IPS-18a (cell line): ENCODE data around the gene MEX3D.
"Not testable (repeated sequence)": the region's sequence is repeated elsewhere in the genome, so short reads cannot be mapped to it uniquely, and the experiment has no call there.

Experiments used
- H3K27ac ChIP-seq: one replicate; pipeline ENCODE4 v1.5.1; 2013; ENCODE audit warnings: low read length
- H3K27me3 ChIP-seq: one replicate; pipeline ENCODE4 v1.6.1; 2013; ENCODE audit warnings: mild to moderate bottlenecking, low read length; ENCODE audit not compliant: control insufficient read depth, insufficient read depth
- H3K36me3 ChIP-seq: one replicate; pipeline ENCODE4 v1.6.1; 2013; ENCODE audit warnings: low read depth, low read length; ENCODE audit not compliant: control insufficient read depth
- H3K4me1 ChIP-seq: one replicate; pipeline ENCODE4 v1.6.1; 2013; ENCODE audit warnings: low read depth, low read length; ENCODE audit not compliant: control insufficient read depth
- H3K4me3 ChIP-seq: one replicate; pipeline ENCODE4 v1.5.1; 2013; ENCODE audit warnings: low read length
- H3K9ac ChIP-seq: one replicate; pipeline ENCODE4 v1.6.1; 2013; ENCODE audit warnings: mild to moderate bottlenecking, low read length, moderate library complexity
- H3K9me3 ChIP-seq: one replicate; pipeline ENCODE4 v1.6.1; 2013; ENCODE audit warnings: low read depth, low read length; ENCODE audit not compliant: control insufficient read depth

The MEX3D gene

GRCh38 chr19:1521636-1522035 lies 46.5 kb downstream of the MEX3D start:
- Histone ChIP-seq H3K27me3 (peaks cover 46% of the 10 kb centered on the region), H3K9me3 (no peaks in the 10 kb centered on the region), H3K36me3 (no peaks in the 10 kb centered on the region), H3K9ac (no peak overlapping the region), H3K4me3 (no peak overlapping the region), H3K27ac (no peak overlapping the region), H3K4me1 (no peaks in the 10 kb centered on the region)

- Histone ChIP-seq H3K27ac (no peak overlapping the region), H3K4me1 (no peaks in the 10 kb centered on the region), H3K36me3 (no peaks in the 10 kb centered on the region), H3K9me3 (no peaks in the 10 kb centered on the region), H3K9ac (no peak overlapping the region), H3K27me3 (peaks cover 34% of the 10 kb centered on the region), H3K4me3 (no peak overlapping the region)
Measured at GRCh38 chr19:1520203-1520780, 47.8 kb downstream of the MEX3D start.

GRCh38 chr19:1519802-1520201 lies 48.3 kb downstream of the MEX3D start:
- not testable (repeated sequence) for H3K9me3 ChIP-seq, H3K36me3 ChIP-seq, H3K4me1 ChIP-seq, H3K27ac ChIP-seq, H3K4me3 ChIP-seq, H3K9ac ChIP-seq
- peaks cover 34% of the 10 kb centered on the region for H3K27me3 ChIP-seq

- Histone ChIP-seq H3K4me3 (no peak overlapping the region), H3K36me3 (no peaks in the 10 kb centered on the region), H3K27ac (no peak overlapping the region), H3K27me3 (peaks cover 34% of the 10 kb centered on the region), H3K9me3 (no peaks in the 10 kb centered on the region), H3K9ac (no peak overlapping the region), H3K4me1 (no peaks in the 10 kb centered on the region)
Measured at GRCh38 chr19:1518471-1518870, 49.7 kb downstream of the MEX3D start.

GRCh38 chr19:1516395-1516753 lies 51.8 kb downstream of the MEX3D start:
- Histone ChIP-seq H3K4me3 (no peak overlapping the region), H3K27ac (no peak overlapping the region), H3K4me1 (no peaks in the 10 kb centered on the region), H3K9ac (no peak overlapping the region), H3K9me3 (no peaks in the 10 kb centered on the region), H3K27me3 (peaks cover 36% of the 10 kb centered on the region), H3K36me3 (no peaks in the 10 kb centered on the region)

GRCh38 chr19:1514986-1515721 lies 53.0 kb downstream of the MEX3D start:
- H3K27me3 ChIP-seq = peaks cover 48% of the 10 kb centered on the region
- H3K27ac ChIP-seq = no peak overlapping the region
- no peaks in the 10 kb centered on the region for H3K9me3 ChIP-seq
- no peak overlapping the region for H3K4me3 ChIP-seq
- no peak overlapping the region for H3K9ac ChIP-seq
- no peaks in the 10 kb centered on the region for H3K36me3 ChIP-seq
- H3K4me1 ChIP-seq = no peaks in the 10 kb centered on the region

- Histone ChIP-seq H3K9me3 (no peaks in the 10 kb centered on the region), H3K27me3 (peaks cover 56% of the 10 kb centered on the region), H3K27ac (no peak overlapping the region), H3K4me1 (no peaks in the 10 kb centered on the region), H3K4me3 (no peak overlapping the region), H3K36me3 (no peaks in the 10 kb centered on the region), H3K9ac (no peak overlapping the region)
Measured at GRCh38 chr19:1514295-1514661, 53.8 kb downstream of the MEX3D start.

GRCh38 chr19:1513499-1514294 lies 54.4 kb downstream of the MEX3D start:
- Histone ChIP-seq H3K9ac (no peak overlapping the region), H3K36me3 (no peaks in the 10 kb centered on the region), H3K4me3 (no peak overlapping the region), H3K9me3 (no peaks in the 10 kb centered on the region), H3K27me3 (peaks cover 58% of the 10 kb centered on the region), H3K27ac (no peak overlapping the region), H3K4me1 (no peaks in the 10 kb centered on the region)

- no peak within 1 kb of the TSS for H3K4me3 ChIP-seq
Measured at GRCh38 chr19:1512671-1513498, 55.2 kb downstream of the MEX3D start, which contains the start of gene ADAMTSL5. Gene ADAMTSL5 (minus strand): TSS chr19:1513019. CDS start chr19:1510943, 2,076 bp downstream.

GRCh38 chr19:1511318-1512317 lies 56.5 kb downstream of the MEX3D start:
- Histone ChIP-seq H3K27ac (no peak overlapping the region), H3K4me3 (no peak overlapping the region), H3K9me3 (no peaks in the 10 kb centered on the region), H3K4me1 (no peaks in the 10 kb centered on the region), H3K36me3 (no peaks in the 10 kb centered on the region), H3K9ac (no peak overlapping the region), H3K27me3 (peaks cover 58% of the 10 kb centered on the region)

More at GRCh38 chr19:1512671-1513498, 55.2 kb downstream of the MEX3D start, which contains the start of gene ADAMTSL5:
- Histone ChIP-seq H3K27me3 (peaks cover 58% of the 10 kb centered on the region), H3K9ac (no peak within 1 kb of the TSS), H3K9me3 (no peaks in the 10 kb centered on the region), H3K4me1 (no peaks in the 10 kb centered on the region), H3K36me3 (no peaks in the 10 kb centered on the region), H3K27ac (no peak within 1 kb of the TSS)
